Measurements from ENCODE around the gene LCE1C.

LCE1C gene

DNA sequence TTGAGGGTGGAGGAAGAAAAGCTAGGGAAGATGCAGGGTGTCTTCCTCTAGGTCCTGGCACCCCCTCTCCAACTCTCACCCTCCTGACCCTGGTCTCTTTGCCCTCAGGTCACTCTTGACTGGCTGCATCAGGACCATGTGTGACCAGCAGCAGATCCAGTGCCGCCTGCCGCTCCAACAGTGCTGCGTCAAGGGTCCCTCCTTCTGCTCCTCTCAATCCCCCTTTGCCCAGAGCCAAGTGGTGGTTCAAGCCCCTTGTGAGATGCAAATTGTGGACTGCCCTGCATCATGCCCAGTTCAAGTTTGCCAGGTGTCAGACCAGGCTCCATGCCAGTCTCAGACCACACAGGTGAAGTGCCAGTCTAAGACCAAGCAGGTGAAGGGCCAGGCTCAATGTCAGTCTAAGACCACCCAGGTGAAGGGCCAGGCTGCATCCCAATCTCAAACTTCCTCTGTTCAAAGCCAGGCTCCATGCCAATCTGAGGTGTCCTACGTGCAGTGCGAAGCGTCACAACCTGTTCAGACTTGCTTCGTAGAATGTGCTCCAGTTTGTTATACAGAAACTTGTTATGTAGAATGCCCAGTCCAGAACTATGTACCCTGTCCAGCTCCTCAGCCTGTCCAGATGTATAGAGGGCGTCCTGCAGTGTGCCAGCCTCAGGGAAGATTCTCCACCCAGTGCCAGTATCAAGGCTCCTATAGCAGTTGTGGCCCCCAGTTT is 46.8 kb downstream of the LCE1C start:
- DNase-seq (ENCODE audit: low read depth in 2 of 2): no peak

DNA sequence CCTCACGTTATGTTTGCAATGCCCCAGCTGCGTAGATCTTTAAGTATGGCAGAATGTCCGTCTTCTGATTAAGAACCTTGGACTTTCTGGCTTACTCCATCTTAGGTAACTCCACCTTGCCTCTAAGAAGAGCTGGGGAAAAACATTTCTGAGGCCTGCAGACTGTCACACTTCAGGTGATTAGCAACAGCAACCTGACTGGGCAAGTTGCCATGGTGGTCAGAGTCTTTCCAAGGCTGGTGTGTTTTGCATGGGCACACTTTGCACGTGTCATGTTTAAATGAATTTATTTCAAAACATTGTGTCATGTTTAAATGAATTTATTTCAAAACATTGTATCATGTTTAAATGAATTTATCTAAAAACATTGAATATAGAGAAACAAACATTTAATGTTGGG is 47.8 kb downstream of the LCE1C start:
- DNase-seq (ENCODE audit: low read depth in 2 of 2): no peak

DNA sequence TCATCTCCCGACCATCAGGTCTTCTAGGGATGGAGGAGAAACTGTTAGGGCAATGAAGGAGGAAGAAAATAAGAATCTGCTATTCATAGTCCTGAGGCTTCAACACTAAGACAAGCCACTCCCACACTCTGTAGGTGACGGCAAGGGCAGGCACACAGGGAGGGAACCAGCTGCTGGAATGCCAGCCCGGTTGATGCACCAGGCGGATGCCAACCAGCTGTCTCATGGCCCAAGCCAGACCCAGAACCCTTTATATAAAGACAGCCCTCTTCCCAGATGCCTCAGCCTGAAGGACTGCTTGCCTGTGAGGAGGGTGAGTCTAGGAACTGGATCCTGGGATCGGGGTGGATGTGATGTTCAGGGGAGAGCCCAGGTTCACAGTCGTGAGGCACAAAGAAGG is 48.7 kb downstream of the LCE1C start, which contains the start of gene KPRP:
KPRP (plus strand) TSS at position 279 of the 400 bp plus-strand sequence. CDS start 1,564 bp downstream, outside the sequence.
- no peak for DNase-seq (ENCODE audit: low read depth in 2 of 2)

DNA sequence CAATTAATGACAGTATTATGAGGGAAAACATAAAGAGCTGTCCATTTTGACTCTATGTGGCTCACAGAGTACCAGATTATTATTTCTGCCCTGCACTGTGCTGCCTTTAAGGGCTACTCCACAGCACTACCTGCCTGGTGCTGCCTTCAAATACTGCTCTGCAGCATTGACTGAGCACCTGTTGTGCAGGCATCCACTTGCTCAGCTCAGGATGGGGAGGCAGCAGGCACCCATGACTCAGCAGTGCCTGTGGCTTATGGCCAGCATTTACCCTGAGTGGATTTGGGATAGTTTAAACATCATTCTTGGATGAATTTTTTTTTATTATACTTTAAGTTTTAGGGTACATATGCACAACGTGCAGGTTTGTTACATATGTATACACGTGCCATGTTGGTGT is 49.6 kb downstream of the LCE1C start:
- no peak for DNase-seq (ENCODE audit: low read depth in 2 of 2)
